Effector memory CD4-positive, alpha-beta T cell (primary cell): ENCODE results near the gene HES7.

Experiments
- DNase-seq, 3 donors: peaks; one replicate each; pipeline ENCODE4 v3.0.0-alpha.2; 2020
- H3K27ac ChIP-seq: 2 replicates; pipeline ENCODE4 v1.7.0; 2013; ENCODE audit warnings: mild to moderate bottlenecking, low read length, moderate library complexity; ENCODE audit not compliant: insufficient read depth, poor library complexity, severe bottlenecking
- H3K27me3 ChIP-seq: replicated peaks from 2 replicates; pipeline ENCODE4 v1.7.0; 2013; ENCODE audit warnings: mild to moderate bottlenecking, low read length; ENCODE audit not compliant: insufficient read depth, control insufficient read depth, poor library complexity, severe bottlenecking
- H3K36me3 ChIP-seq: 2 replicates; pipeline ENCODE4 v1.7.0; 2013; ENCODE audit warnings: mild to moderate bottlenecking, low read length, moderate library complexity; ENCODE audit not compliant: control insufficient read depth, insufficient read depth
- H3K4me1 ChIP-seq: 2 replicates; pipeline ENCODE4 v1.7.0; 2013; ENCODE audit warnings: low read length, mild to moderate bottlenecking; ENCODE audit not compliant: control insufficient read depth, insufficient read depth, poor library complexity, severe bottlenecking
- H3K4me3 ChIP-seq: 2 replicates; pipeline ENCODE4 v1.7.0; 2013; ENCODE audit warnings: low read length, low read depth, mild to moderate bottlenecking; ENCODE audit not compliant: insufficient read depth, poor library complexity, severe bottlenecking
- H3K9me3 ChIP-seq: 2 replicates; pipeline ENCODE4 v1.7.0; 2013; ENCODE audit warnings: mild to moderate bottlenecking, low read length, moderate library complexity; ENCODE audit not compliant: control insufficient read depth

The HES7 gene

DNA sequence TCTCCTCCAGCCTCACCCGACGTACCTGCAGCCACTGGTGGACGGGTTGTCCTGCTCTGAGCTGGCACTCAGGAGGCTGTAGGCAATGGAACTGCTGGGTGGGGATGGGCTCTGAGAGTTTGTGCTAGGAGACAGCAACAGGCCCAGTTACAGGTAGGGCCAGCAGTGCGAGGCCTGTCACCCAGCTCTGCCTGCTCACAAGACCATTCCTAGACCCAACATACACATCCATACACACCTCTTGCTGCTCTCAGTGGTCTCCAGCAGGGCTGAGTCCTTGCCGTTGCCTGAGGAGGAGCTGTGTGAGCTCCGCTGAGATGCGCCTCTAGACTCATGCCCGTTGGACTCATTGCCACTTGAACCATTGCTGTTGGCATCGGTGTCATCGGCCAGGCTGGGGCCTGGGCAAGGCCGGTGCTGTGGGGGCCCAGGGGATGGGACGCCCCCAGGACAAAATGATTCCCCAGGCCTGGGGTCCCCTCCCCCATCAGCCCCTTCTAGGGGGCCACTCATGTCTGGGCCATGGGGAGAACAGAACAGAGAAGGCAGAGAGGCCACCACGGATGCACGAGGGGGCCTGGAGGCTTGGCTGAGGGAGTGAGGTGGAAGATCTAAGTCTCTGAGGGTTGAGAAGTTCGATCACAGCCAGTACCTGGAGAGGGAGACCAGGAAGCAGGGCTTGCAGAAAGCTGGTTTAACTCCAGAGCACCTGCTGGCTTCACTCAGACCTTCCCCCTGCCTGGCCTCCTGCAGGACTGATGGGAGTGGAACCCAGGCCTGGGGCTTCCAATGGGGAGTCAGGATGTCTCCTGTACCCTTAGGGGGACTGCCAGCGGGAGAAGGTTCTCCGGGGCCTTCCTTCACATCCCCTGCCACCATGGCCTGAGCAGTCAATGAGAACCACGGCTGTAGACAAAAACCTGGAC, 26.6 kb upstream of the HES7 start:
- no peak for DNase-seq
- Histone ChIP-seq H3K27me3 (no peaks in the 10 kb centered on the region), H3K27ac (peak overlapping the region; percentile 100), H3K4me1 (peaks cover 52% of the 10 kb centered on the region), H3K36me3 (peaks cover 52% of the 10 kb centered on the region), H3K4me3 (peak overlapping the region; percentile 54), H3K9me3 (no peaks in the 10 kb centered on the region)

DNA sequence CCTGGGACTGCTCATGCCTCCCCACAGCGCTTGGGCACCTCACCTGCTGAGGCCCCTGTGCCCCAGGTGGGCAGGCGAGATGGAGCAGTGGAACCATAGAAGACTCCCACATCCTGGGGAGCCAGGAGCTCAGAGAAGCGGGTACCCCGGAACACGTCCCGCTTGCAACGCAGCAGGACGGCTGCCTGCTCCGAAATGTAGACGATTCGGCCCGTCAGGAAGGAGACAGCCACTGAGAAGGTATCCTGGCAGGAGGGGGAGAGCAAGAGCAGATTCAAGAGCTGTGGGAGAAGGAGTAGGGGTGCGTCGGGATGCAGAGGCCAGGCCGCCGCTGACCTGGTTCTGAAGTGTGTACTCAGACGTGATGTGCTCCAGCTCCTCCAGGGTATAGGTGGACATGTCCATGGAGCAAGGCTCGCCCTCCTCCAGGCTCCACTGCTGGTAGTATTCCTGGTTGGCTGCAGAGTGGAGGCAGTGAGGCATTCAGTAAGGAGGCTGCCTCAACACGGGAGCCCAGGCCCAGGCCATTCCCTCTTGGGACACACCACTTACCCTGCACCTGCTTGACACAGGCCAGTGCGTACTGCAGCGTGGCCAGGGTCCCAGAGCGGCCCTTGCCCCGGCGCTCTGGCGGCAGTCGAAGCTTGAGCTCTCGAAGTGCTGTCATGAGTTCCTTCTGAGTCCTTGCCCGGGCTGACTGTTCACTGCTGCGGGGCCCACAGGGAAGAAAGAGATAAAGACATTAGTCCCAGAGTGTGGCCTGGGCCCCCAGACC, 25.7 kb upstream of the HES7 start:
- Histone ChIP-seq H3K9me3 (no peaks in the 10 kb centered on the region), H3K4me3 (no peak overlapping the region), H3K27ac (peak overlapping the region; percentile 100), H3K36me3 (peaks cover 58% of the 10 kb centered on the region), H3K4me1 (peaks cover 44% of the 10 kb centered on the region), H3K27me3 (no peaks in the 10 kb centered on the region)
- no peak for DNase-seq

DNA sequence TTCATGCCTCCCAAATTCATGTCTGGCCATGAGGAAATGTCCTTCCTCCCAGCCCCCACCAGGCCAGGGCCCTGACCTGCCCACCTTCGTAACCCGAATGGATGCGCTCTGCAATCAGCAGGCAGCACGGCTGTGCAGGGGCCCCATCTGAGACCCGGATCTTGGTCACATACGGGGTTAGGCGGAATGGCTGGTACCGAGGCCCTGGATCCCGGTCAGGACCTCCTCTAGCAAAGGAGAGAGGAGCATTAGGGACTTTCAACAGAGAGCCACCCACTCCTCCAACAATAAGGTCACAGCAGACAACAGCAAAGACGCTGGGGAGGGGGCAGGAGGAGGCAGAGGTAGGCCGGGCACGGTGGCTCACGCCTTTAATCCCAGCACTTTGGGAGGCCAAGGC, 24.7 kb upstream of the HES7 start:
- Histone ChIP-seq H3K36me3 (peaks cover 68% of the 10 kb centered on the region), H3K9me3 (no peaks in the 10 kb centered on the region), H3K4me3 (no peak overlapping the region), H3K27me3 (no peaks in the 10 kb centered on the region), H3K4me1 (peaks cover 35% of the 10 kb centered on the region), H3K27ac (no peak overlapping the region)
- DNase-seq, result no peak

DNA sequence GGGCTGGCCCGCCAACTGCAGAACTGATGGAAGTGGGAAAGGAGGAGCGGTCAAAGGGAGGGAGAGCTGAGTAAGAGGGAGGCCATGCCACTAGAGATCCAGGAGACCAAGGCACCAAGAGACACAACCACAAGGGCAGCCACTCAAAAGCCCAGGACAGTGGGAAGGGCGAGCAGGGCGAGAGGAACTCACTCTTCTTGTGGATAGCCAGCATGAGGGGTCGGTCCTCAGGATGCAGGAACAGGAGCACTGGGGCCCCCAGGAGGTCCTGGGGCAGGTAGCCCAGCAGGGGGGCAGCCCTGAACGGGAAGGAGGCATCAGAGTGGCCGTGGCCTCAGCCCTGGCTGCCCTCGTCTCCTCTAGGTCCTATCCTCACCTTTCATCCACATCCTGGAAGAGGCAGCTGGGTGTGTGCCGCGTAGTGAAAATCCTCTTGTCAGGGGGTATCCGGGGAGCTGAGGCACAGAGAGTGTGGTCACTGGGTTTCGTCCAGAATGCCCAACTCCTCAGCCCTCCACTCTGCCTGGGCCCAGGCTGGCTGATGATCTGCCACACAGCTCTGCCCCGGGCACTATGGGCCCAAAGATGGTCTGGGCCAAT, 24.0 kb upstream of the HES7 start:
- Histone ChIP-seq H3K36me3 (peaks cover 74% of the 10 kb centered on the region), H3K27ac (no peak overlapping the region), H3K27me3 (no peaks in the 10 kb centered on the region), H3K4me1 (peaks cover 28% of the 10 kb centered on the region), H3K9me3 (no peaks in the 10 kb centered on the region), H3K4me3 (no peak overlapping the region)
- no peak for DNase-seq

DNA sequence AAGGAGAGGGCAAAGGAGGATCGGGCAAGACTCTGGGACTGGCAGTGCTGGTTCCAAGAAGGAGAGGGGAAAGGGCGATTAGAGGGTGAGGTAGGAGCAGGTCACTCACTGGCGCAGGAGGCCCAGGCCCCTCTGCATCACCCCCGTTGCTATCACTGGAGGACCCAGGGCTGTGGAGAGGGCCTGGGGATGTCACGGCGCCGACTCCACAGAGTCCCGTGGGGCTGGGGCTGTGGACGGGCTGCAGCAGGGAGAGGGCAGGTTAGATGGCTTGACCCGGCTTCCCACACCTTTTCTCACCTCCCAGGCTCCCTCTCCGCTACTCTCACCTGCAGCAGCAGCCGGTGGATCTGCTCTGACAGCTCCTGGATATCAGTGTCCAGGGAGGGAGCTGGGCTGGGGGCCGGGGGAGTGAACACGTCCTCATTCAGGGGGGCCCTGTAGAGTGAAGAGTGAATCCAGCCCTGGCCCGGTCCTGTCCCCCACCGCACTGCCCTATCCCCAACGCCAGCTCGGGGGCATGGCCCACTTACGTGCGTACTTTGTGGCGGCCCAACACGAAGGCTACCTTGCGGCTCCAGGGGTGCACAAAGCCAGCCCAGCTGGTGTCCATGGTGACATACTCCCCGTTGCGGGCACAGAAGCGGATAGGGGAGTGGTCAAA, 23.4 kb upstream of the HES7 start:
- Histone ChIP-seq H3K27ac (no peak overlapping the region), H3K36me3 (peaks cover 81% of the 10 kb centered on the region), H3K4me1 (peaks cover 22% of the 10 kb centered on the region)

DNA sequence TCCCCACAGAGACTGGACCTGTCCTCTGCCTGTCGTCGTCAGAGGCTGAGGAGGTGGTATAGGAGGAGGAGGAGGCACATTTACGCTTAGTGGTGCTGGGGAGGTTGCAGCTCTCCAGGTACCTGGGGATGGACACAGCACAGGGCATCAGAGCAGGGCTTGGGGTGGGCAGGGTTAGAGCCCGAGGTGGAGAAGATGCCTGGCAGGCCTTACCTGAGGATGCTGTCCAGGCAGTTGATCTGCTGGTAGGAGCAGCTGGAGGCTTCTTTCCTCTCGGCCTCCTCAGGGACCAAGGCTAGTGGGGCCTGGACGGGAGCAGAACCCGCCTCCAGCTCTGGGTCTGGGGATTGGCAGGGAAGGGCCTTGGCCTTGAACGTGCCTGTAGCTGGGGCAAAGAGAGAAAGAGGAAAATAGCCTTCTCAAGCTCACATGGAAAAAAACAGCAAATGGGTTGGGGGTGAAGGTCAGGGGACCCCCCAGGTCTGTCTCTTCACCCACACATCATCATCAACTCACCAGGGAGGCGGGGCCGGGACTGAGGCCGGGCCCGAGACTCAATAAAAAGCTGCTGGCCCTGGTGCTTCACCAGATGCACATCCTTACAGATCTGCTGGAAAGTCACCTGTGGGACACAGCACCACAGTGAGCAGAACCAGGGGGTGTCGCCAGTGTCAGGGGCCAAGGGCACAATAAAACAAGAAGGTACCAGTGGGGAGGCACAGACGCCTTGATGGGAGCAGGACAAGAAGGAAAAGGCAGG, 22.7 kb upstream of the HES7 start:
- Histone ChIP-seq H3K9me3 (no peaks in the 10 kb centered on the region), H3K27me3 (no peaks in the 10 kb centered on the region), H3K4me1 (peaks cover 16% of the 10 kb centered on the region), H3K27ac (no peak overlapping the region), H3K4me3 (no peak overlapping the region), H3K36me3 (peaks cover 86% of the 10 kb centered on the region)
- no peak for DNase-seq

More for the DNA sequence above, 23.4 kb upstream of the HES7 start:
- H3K27me3 ChIP-seq, result no peaks in the 10 kb centered on the region
- DNase-seq, result no peak
- H3K9me3 ChIP-seq, result no peaks in the 10 kb centered on the region
- no peak overlapping the region for H3K4me3 ChIP-seq

DNA sequence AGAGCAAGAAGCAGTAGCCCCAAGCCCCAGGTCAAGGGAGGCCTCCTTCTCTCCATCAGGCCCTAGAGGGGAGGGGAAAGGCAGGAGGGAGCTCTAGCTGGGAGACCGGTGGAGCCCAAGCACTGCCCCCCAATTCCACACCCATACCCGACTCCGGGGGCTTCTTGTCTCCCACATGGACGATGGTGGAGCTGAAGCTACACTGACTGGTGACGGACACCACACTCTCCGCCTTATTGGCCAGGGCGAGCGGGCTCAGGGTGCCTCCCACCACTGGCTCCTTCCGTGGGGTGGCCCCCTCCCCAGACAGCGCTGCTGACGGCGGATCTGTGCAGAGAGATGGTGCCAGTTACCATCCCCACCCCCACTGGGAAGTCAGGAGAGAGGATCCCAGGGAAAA, 21.9 kb upstream of the HES7 start:
- no peak for DNase-seq
- H3K4me1 ChIP-seq, result peaks cover 8% of the 10 kb centered on the region
- H3K9me3 ChIP-seq, result no peaks in the 10 kb centered on the region
- no peak overlapping the region for H3K4me3 ChIP-seq
- no peaks in the 10 kb centered on the region for H3K27me3 ChIP-seq
- H3K27ac ChIP-seq, result no peak overlapping the region
- H3K36me3 ChIP-seq, result peaks cover 88% of the 10 kb centered on the region

DNA sequence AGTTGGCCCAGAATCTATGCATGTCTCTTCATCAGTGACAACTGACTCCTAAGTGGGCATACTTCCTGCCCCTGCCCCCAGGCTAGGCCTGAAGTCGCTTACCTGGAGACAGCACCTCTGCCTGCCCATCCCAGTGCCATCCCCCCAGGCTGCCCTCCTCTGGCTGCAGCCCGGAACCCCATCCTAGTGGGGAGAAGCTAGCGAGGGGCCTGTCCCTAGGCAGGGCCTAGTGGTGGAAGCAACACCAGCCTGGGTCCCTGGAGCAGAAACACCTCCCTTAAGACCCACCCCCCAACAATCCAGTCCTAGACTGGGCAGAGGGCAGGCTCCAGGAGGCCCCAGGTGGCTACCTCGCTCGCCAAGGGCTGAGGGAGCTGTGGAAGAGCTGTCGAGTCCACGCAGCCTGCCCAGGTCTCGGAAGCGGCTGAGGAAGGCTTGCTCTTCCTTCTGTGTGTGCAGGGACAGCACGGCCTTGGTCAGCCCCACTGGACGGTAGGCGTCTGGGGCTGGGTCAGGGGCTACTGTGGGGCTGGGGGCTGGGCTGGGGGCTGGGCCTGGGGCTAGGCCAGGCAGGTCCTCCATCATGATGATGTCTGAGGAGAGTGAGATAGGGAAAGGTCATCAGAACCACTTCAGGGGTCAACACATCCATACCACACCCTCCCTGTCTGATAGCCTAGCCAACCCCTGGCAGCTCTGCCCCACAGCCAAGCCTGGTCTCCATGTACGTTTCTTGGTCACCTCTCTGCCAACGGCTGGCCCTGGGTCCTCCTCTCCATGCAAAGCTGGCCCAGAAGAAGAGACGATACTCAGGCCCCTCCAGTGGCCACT, 20.7 kb upstream of the HES7 start:
- no peak overlapping the region for H3K27ac ChIP-seq
- no peaks in the 10 kb centered on the region for H3K9me3 ChIP-seq
- no peaks in the 10 kb centered on the region for H3K4me1 ChIP-seq
- no peak for DNase-seq
- peaks cover 84% of the 10 kb centered on the region for H3K36me3 ChIP-seq
- H3K27me3 ChIP-seq, result no peaks in the 10 kb centered on the region
- no peak overlapping the region for H3K4me3 ChIP-seq
